Adipose tissue (tissue), 3 donors: Measurements from ENCODE around the gene ANKS6. TPM values are rescaled to one million over a fixed set of nuclear protein-coding genes. Genes with fewer than 3 reads are reported as not detected.

Experiments used
- H3K27ac ChIP-seq: one replicate; pipeline ENCODE4 v1.5.1; 2013; ENCODE audit warnings: low read depth, low read length
- WGBS, 3 donors: extraction: QIAGEN DNeasy Blood & Tissue Kit; methylation state at CpG; one replicate each; pipeline ENCODE4 v1.1.7; 2013; 5-methylcytosine and 5-hydroxymethylcytosine counted together
- polyA plus RNA-seq, 3 donors: library from polyadenylated mRNA; stranded (reverse); fragments of 200-250 nt; gene quantifications; one replicate each; pipeline ENCODE4 v1.2.3, GENCODE V29; 2013
- donor health status: healthy with polysubstance abuse.
- donor health status: Bipolar disorder and iron deficiency.
- donor health status: healthy.

ANKS6 gene
- polyA plus RNA-seq, 3 donors = 8.5 to 13.0 (median 10.4) TPM

DNA sequence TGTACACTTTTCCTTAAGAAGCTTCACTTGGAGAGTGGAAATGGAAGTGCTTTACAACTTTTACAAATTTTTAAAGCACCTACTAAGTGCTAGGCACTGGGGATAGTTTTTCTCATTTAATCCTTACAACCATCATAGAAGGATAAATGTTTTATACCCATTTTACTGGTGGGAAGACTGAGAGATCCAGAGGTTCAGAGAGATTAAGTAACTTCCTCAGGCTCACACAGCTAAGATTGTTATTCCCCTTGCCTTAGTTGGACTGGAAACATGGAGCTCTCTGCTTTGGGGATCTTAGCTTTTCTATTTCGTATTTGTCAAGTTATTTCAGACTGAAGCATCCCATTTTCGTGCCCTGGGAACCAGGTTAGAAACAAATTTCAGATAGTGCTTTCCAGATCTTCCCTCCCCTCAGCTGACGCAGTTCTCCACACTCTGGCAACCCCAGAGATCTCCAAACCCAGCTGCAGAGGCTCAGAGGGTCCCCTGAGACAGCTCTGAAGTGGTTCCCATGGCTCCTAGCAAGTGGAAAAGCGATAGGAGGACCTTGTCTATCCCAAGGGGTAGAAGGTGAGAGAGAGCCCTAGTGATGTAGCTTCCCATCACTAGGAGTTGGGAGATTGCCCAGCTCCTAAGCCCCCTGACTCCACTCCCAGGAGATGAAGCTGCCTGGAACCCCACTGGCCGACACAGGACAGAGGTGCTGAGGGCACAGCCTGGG, 71.4 kb downstream of the ANKS6 start:
- H3K27ac ChIP-seq = no peak overlapping the region
- 68 to 73% (median 71%) methylated on average over 5 of the region's 5 CpGs for WGBS, 3 donors

DNA sequence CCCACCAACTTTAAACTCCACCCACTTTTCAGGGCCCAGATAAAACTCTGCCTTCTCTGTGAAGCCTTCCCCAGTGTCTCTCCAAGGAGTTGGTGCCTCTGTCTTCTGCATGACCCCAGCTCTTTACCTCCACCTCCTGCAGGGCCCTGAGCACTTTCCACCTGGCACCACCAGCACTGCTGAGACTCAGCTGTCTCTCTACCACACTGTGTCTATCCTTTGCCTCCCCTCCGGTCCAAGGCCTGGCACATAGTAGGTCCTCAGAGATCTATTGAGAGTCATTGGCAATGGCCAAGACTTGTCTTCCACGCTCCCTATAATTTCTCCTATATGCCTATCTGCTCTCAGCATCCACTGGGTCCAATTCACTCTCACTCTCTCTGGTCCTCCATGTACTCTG, 74.7 kb downstream of the ANKS6 start:
- no peak overlapping the region for H3K27ac ChIP-seq
- 85 to 93% (median 87%) methylated on average over 2 of the region's 2 CpGs for WGBS, 3 donors

GRCh38 chr9:98720402-98720801, 76.0 kb downstream of the ANKS6 start:
- WGBS, 3 donors = 79 to 83% (median 83%) methylated on average over 4 of the region's 4 CpGs
- H3K27ac ChIP-seq = no peak overlapping the region

DNA sequence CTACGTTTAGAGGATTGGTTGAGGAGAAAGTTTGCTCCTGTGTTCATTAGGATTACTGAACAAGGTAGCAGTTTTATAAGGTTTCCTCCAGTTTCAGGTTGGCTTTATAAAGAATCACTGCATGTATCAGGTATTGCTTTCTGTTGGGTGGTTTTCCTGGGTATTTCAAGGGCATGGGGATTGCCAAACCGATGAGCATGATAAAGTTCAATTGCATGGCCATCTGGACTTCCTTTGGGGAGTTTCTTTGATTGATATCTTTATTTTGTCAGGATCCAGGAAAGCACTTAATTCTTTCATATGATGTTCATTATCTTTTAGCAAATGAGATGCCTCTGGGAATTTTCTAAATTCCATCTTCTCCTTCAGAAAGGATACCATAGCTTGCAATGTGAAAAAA, 77.3 kb downstream of the ANKS6 start:
- 53 to 66% (median 55%) methylated on average over 2 of the region's 2 CpGs for WGBS, 3 donors
- no peak overlapping the region for H3K27ac ChIP-seq

DNA sequence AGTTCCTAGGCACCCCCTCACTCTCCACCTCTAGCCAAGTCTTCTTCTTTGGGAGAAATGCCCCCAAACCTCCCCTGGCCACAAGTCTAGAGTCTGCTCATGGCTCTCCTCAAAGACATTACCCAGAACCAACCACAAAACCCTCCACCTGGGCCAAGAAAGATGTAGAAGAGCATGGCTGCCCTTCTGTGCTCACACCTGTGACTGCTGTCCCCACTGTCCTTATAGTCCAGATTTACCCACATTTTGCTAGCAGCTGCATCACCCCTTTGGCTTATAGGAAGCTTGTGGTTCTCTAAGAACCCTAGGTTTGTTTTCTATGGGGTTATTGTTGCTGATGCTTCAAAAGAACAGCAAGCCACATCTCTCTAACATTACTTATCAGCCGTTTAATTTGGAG, 81.5 kb downstream of the ANKS6 start:
- H3K27ac ChIP-seq = no peak overlapping the region
- 20 to 90% (median 58%) methylated on average over 1 of the region's 1 CpG for WGBS, 3 donors

DNA sequence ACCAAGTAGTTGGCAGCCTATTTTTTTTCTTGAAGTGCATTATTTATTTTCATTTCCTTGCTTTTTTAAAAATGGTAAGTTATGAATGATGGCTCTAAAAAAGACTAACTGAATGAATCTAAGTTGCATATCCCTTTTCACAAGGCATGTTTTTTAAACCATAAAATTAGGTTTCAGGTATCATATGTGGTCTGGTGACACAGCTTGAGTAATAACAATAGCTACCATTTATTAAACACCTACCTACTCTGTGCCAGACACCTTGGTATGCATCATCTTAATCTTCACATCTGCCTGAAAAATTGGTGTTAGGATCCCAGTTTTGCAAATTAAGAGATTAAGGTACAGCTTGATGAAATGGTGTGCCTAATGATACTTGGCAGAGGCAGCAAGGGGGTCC, 83.4 kb downstream of the ANKS6 start:
- no peak overlapping the region for H3K27ac ChIP-seq

DNA sequence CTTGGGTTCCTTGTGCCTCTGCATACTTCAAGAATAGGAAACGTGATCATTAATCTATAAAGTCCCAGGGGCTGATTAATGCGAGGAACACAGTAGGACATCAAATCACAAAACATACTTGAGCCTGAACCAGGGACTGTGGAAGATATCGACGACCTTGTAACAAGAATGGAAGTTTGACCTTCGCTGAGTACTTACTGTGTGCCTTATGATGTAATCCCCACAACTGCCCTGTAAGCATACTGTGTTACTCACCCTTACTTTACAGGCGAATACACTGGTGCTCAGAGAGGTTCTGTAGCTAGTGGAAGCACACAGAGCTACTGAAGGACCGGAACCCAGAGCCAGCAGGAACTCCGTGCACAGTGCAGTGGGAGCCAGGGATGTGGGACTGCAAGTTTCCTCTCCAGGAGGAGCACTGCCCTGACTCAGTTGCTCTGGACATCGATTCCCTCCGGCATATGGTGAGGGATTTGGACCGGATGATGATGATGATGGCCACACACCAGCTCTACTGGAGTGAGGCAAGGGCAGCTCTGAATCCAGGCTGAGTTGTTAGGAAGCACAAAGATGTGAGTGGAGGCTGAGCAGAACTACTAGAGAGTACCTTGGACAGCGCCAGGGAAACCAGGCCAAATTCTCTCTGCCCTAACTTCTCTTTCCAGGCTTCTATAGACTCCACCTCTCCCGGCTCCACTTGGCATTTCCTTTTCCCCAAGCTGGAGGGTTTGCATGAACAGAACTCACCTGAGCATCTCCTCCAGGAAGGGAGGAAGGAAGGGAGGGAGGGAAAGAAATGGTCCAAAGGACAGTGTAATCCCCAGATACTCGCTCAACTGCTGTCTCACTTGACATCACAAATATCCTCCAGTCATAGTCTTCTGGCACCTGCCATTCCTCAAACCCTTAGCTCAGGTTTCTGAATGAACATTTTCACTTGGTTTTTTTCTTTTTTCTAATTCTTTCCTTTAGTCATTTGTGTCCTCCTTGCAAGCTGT, 86.1 kb downstream of the ANKS6 start:
- no peak overlapping the region for H3K27ac ChIP-seq
- WGBS, 3 donors = 57 to 66% (median 59%) methylated on average over 14 of the region's 14 CpGs

- 1 to 2% (median 2%) methylated on average over 54 to 106 of the region's 111 CpGs for WGBS, 3 donors
These were observed 87.1 kb downstream of the ANKS6 start, which contains the start of gene GABBR2 for GRCh38 chr9:98708933-98709911. TSS of gene GABBR2 (minus strand) at chr9:98708935. CDS start at chr9:98708737, 198 bp downstream.

DNA sequence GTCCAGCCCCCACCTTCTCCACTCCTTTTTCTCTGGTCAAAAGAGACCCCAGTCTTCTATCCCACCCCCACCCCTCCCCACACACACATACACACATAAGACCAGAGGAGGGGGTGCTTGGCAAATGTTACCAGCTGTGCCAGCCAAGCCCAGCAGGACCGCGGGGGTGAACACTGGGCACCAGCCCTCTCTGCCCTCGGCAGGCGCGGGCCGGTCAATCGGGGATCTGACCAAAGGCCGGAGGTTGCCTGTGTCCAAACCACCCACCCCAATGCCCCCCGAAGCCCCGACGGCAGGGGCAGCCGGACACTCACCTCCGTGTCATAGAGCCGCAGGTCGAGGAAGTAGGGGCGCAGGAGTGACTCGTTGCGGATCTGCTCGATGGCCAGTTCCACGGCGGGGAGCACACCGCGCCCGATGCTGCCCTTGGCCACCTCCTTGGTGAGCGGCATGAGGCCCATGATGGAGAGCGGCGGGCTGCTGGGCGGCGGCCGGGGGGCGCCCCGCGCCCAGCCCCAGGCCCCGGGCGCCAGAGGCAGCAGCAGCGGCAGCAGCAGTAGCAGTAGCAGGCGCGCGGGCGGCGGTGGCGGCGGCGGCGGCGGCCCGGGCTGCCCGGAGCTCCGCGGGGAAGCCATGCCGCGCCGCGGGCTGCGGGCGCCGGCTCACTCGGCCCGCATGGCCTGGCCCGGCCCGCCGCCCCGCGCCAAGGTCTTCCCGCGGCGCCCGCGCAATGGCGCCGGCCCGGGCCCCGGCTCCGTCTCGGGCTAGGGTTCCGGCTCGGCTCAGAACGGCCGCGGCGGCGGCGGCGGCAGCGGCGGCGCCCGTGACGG, 88.0 kb downstream of the ANKS6 start:
- no peak overlapping the region for H3K27ac ChIP-seq
- 3 to 6% (median 4%) methylated on average over 33 to 88 of the region's 89 CpGs for WGBS, 3 donors

More at GRCh38 chr9:98708933-98709911, 87.1 kb downstream of the ANKS6 start, which contains the start of gene GABBR2:
- no peak within 1 kb of the TSS for H3K27ac ChIP-seq

DNA sequence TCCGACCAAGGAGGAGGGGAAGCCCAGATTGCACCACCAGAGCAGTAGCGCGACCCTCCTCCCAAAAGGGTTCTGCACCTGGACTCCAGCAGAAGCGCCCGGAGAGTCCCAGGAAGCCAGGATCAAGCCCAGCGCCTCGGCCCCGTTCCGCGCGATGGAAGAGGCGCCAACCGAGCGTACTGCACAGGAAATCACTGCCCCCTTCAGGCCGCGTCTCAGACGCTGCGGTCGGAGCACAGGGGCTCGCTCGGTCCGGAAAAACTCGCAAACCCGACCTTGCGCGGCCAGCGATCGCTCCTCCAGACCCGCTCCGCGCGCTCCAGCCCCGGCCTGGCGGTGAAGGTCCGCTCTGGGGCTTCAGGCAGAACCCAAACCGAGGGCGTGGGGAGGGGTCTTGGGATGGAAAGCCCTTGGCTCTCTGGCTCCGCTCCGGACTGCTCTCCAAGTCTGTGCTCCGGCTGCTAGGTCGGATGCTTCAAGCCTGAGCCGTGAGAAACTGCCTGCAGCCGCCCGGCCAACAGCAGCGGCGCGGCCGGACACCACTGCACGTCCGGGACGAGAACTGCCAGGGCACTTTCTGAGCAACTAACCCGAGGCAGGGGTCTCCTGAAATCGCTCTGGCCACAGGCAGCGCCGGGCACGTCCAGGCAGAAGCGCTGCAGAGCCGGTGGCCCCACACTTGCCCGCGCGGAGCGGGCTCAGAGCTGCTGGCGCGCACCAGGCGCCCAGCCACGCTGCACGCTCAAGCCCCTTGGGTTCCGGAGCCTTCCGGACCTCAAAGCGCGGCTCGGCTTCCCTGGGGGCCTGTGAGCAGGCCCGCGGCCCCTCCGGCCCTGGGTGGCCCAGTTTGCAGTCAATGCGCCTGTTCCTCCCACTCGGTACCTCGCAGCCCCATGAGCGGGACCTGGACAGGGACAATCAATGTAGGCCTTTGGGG, 88.9 kb downstream of the ANKS6 start:
- 2 to 4% (median 3%) methylated on average over 79 of the region's 79 CpGs for WGBS, 3 donors
- H3K27ac ChIP-seq = no peak overlapping the region

GRCh38 chr9:98706651-98707165, 89.6 kb downstream of the ANKS6 start:
- no peak overlapping the region for H3K27ac ChIP-seq
- WGBS, 3 donors = 4 to 11% (median 8%) methylated on average over 15 of the region's 15 CpGs

- H3K27ac ChIP-seq = no peak overlapping the region
- WGBS, 3 donors = 71 to 79% (median 74%) methylated on average over 2 of the region's 2 CpGs
These were observed 93.4 kb downstream of the ANKS6 start for GRCh38 chr9:98702835-98703380.

DNA sequence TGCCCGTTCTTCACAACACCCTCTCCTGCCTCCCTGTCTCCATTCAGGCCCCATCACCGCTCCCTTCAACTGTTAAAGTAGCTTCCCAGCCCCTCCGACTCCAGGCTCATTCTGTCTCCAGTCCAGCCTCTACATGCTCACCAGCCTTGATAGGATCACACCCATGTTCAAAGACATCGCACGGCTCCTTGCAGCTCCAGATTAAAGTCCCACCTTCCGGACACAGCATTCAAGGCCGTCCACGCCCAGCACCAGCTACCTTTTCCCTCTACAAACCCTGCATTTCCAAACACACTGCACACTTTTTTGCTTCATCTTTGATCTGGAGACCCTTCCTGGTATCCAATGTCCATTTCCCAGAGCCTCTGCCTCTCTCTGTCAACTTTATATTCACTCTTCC, 94.0 kb downstream of the ANKS6 start:
- 76 to 88% (median 86%) methylated on average over 8 of the region's 8 CpGs for WGBS, 3 donors
- H3K27ac ChIP-seq = no peak overlapping the region

DNA sequence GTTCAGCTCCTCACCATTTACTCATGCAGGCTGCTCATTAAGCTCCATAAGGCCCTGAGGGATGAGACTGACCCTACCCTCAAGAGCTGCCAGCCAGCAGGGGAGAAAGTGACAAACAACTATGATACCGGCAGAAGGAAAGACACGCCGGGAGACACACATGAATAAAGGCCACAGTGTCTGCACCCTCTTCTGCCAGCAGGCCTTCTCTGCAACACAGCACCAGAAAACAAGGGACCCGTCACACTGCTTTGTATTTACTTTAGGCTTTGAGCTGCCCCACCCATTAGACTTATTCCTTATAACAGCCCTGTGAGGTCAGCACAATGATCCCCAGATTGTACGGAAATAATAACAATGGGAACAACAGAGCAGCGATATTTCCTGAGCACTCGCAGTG, 94.8 kb downstream of the ANKS6 start:
- 77 to 86% (median 79%) methylated on average over 7 of the region's 7 CpGs for WGBS, 3 donors
- H3K27ac ChIP-seq = no peak overlapping the region

DNA sequence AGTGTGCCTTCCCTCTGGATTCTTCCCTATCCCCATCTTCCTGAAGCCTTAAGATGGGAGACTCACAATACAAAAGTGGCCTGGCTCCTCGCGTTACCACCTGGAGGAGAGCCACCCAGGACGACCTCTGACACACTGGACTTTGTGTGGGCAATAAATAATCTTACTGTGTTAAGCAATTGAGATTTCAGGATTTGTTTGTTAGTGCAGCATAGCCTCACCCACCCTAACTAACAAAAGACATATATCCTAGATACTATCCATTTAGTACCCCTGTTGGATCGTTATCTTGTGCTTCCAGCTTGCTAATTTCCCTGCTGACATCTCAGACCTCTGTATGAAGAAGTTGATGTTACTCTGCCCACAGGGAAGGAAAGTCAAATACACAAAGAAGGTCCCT, 95.6 kb downstream of the ANKS6 start:
- 55 to 70% (median 58%) methylated on average over 4 of the region's 4 CpGs for WGBS, 3 donors

GRCh38 chr9:98698856-98699255, 97.5 kb downstream of the ANKS6 start:
- WGBS, 3 donors = 69 to 77% (median 73%) methylated on average over 6 of the region's 6 CpGs
- H3K27ac ChIP-seq = no peak overlapping the region

More for the DNA sequence above, 95.6 kb downstream of the ANKS6 start:
- no peak overlapping the region for H3K27ac ChIP-seq
